DMS79 (cell line): Measurements from ENCODE around the gene MYO1E.
"Not testable (repeated sequence)": the region's sequence is repeated elsewhere in the genome, so short reads cannot be mapped to it uniquely, and the experiment has no call there.

Experiments
- DNase-seq: peaks from one replicate; lab custom pipeline; 2025; lab: John Stamatoyannopoulos, UW

The MYO1E gene

DNA sequence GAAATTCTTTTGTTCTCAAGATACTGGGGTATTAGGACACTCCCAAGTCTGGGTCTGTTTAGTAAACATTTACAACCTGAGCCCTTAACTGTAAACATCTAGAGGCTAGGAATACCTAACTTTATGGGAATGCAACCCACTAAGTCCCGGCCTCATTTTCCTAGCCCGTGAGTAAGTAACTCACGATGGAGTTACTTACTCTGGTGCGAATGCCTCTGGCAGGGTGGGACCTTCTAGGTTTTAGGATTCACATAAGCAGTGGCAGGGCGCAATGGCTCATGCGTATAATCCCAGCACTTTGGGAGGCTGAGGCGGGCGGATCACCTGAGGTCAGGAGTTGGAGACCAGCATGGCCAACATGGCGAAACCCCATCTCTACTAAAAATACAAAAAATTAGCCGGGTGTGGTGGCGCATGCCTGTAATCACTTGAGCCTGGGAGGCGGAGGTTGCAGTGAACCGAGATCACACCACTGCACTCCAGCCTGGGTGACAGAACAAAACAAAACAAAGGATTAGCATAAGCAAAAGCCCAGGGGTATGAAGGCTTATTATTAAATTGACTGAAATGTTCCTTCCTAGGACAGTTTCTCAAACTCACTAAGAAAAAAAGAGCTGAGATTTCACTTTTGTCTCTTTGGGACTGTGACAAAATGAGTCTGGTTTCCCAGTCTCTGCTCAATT, 14.7 kb upstream of the MYO1E start:
- not testable (repeated sequence) for DNase-seq

GRCh38 chr15:59385171-59385570, 12.5 kb upstream of the MYO1E start:
- no peak for DNase-seq

GRCh38 chr15:59384507-59384906, 11.8 kb upstream of the MYO1E start:
- DNase-seq, result no peak

DNA sequence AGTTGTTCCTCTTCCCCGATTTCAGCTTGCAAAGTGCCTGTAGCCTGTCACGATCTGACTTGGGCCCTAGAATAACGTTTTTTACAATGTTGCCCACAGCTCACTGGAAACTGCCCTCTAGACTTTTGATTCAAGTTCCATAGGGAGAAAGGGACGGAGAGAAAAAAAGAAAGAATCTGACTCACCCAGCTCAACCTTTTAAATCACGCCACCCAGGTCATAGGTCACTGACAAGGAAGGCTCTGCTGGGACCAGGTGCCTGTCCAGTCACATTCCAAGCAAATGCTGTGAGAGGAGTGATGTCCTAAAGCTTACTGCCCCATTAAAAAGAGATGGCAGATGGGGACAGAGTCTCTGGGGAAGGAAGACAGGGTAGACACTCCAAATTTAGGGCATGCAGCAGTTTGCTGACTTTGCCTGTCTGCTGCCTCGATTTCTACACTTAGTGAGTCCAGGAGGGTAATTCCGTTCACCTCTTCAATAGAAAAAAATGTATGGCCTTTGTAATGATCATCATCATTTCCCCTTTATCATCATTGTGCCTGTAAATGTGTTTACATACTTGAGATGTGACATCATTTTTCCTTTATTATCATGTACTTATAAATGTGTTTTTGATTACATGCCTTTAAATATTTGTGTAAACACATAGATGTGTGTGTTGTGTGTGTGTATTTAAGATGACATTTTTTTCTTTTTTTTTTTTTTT, 8.4 kb upstream of the MYO1E start:
- DNase-seq, result no peak

DNA sequence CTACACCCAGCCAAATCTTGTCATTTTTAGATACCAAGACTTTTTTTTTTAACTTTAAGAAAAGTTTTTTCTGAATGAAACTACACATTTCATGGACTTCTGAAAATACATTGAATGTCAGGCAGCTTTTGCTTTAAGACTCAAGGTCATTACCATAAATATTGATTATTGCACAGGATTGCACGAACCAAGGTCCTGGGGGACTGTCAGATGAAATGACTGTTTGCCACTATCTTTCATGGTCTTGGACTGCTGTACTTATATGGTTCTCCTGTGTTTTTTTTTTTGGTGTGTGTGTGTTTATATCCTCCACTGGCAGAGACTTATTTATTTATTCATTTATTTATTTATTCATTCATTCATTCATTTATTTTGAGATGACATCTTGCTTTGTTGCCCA, 6.9 kb upstream of the MYO1E start:
- DNase-seq, result no peak

DNA sequence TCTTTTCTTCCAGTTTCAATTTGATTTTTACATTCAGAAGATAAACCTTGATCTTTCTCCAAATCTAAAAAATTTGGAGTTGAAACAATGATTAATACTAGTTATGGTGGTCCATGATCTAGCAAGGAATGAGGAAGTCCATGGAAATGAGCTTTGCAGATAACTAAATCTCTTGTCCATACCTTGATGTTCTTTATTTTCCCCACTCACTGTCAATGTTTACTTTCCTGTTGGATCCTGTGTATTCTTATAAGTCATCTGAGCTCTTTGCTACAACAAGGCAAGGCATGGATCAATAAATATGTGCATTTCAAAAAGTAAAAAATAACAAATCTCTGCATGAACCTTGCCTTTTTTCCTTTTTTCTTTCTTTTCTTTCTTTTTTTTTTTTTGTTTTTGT, 6.2 kb upstream of the MYO1E start:
- no peak for DNase-seq

GRCh38 chr15:59377924-59378323, 5.3 kb upstream of the MYO1E start:
- DNase-seq, result no peak

DNA sequence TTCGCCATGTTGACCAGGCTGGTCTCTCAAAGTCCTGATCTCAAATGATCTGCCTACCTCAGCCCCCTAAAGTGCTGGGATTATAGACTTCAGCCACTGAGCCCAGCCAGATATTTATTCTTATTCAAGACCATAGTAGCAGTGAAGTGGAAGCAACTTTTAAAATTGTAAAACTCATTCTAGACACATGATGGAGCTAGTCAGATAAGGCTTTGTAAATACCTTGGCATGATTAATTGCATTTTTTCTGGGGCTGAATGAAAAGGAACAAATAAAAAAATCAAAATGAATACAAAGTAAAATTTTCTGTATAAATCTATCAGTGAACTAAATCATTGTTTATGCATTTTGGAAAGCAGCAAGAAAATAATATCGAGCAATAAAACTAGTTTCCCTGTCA, 4.1 kb upstream of the MYO1E start:
- DNase-seq, result no peak

GRCh38 chr15:59373215-59373614, 544 bp upstream of the MYO1E start:
- DNase-seq, result no peak

DNA sequence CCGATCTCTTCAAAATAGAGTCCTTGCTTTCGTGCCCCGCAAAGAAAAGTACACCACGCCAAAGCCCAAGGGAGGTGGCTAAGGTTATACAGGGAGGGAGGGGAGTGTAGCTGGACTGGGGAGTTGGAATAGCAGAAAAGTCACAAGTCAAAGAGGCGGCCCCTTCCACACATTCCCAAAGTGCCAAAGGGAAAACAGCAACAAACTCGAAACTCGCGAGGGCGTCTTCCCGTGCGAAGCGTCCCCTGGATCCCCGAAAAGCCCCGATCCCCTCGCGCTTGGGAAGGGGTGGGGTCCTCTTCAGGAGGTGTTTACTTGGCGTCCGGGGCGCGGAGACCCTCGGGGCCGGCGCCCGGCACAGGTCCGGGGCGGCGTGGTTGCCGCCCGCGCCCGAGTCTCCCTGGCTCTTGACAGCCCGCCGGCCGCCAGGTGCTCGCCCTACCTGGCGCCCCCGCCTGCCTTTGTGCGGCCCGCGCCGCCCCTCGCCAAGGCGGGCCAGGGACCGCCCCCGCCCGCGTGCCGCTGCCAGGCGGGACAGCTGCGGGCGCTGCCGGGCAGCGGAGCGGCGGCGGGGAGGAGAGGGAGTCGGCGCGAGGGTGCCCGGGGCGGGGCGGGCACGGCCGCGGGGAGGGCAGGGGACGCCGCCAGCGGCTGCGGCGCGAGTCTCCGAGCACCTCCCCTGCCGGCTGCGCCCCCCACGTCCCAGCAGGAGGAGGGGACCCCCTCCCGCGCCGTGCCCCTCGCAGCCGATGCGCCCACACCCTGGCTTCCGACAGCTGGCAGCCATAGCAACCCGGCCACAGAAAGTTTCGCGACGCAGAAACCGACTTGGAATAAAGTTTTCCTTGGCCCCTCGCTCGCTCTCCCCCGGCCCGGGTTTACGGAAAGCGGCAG, 966 bp downstream of the MYO1E start:
- DNase-seq, result no peak

DNA sequence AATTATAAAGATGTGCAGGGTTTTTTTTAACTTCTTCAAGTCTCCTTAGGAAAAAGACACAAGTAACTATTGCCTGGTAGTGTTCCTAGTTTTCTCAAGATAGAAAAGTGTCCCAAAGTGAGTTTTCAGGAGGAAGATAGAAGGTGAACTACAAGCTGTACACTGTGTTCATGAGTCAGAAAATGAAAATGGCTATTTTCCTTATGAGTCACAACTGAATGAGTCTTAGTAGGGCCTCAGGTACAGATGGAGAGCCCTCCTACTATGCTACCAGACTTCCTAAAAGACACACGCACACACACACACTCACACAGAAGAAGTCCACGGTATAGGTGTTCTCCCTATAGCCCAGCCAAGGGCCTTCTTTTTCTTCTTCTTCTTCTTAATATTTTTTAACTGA, 3.1 kb downstream of the MYO1E start:
- DNase-seq, result no peak

GRCh38 chr15:59367022-59367451, 5.6 kb downstream of the MYO1E start:
- DNase-seq, result no peak

GRCh38 chr15:59366333-59367021, 6.2 kb downstream of the MYO1E start:
- DNase-seq, result no peak

GRCh38 chr15:59364248-59364647, 8.4 kb downstream of the MYO1E start:
- DNase-seq, result no peak

- DNase-seq, result no peak
These were observed 10.3 kb downstream of the MYO1E start for GRCh38 chr15:59362331-59362730.

DNA sequence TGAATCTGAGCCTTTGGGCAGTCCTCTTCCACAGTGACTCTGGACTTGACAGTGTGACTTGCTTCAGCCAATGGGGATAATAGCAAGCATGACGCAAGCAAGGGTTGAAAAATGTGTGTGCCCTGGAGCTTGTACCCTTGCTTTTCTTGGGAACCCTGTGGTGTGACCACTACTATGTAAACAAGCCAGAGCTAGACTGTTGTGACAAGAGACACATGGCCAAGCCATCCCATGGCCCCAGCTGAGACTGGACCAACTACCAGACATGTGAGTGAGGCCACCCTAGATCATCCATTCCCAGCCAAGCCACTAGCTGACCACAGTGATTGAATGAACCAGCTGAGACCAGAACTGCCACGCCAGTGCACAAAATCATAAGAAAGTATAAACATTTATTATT, 11.8 kb downstream of the MYO1E start:
- DNase-seq, result no peak

GRCh38 chr15:59360305-59360704, 12.4 kb downstream of the MYO1E start:
- DNase-seq, result no peak

DNA sequence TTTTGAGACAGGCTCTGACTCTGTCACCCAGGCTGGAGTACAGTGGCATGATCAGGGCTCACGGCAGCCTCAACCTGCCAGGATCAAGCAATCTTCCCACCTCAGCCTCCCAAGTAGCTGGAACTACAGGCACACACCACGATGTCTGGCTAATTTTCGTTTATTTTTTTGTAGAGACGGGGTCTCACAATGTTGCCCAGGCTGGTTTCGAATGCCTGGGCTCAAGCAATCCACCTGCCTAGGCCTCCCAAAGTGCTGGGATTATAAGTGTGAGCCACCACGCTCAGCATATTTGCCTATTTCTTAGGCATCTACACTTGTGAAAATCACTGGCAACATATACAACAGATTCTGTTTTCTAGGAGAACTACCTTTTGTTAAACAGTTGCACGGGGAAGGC, 16.9 kb downstream of the MYO1E start:
- DNase-seq, result no peak

GRCh38 chr15:59354417-59355031, 18.1 kb downstream of the MYO1E start:
- no peak for DNase-seq

DNA sequence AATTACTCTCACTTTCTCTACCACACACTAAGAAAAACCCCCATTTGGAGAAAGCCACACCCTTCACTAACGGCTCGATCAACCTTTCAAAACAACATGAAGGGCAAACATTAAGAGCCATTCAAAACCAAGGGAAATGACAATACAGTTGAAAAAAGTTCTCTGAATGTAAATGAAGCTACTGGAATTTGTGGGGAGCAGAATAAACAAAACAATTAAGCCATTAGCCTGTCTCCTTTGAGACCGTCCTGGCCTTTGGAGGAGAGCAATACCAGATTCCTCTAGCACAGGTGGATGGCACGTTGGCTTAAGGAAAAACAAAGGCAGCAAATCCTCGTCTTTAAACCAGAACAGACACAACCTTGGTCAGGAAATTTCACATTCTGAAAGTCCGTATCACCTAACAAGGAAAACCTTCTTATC, 18.7 kb downstream of the MYO1E start:
- no peak for DNase-seq

DNA sequence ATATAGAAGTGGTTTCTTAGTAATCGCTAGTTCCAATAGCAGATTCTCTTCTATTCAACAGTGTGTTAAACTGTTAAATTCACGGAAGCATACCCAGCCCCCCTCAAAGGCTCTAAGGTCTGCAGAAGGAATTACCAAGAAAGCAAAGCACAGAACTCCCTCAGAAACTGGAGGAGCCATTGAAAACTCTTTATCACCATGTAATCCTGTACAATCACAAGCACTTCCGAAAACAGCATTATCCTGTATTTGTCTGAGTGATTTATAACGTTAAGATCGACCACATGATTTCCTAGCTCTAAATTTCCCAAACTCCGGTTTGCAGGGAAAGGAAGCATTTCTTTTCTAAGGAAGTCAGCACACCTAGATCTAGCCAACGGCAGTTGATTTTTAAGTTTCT, 20.0 kb downstream of the MYO1E start:
- no peak for DNase-seq

GRCh38 chr15:59352189-59352588, 20.5 kb downstream of the MYO1E start:
- DNase-seq, result no peak
